HG03469 (cell line): Measurements from ENCODE around the gene RPN1.
"Not testable (repeated sequence)": the region's sequence is repeated elsewhere in the genome, so short reads cannot be mapped to it uniquely, and the experiment has no call there.

Experiments used
- ATAC-seq: cut with Tn5 transposase; IDR thresholded peaks from one replicate; pipeline ENCODE4 v1.9.1; 2021; ENCODE audit warnings: mild to moderate bottlenecking, moderate library complexity, moderate number of reproducible peaks; ENCODE audit not compliant: unreplicated experiment

RPN1 gene

DNA sequence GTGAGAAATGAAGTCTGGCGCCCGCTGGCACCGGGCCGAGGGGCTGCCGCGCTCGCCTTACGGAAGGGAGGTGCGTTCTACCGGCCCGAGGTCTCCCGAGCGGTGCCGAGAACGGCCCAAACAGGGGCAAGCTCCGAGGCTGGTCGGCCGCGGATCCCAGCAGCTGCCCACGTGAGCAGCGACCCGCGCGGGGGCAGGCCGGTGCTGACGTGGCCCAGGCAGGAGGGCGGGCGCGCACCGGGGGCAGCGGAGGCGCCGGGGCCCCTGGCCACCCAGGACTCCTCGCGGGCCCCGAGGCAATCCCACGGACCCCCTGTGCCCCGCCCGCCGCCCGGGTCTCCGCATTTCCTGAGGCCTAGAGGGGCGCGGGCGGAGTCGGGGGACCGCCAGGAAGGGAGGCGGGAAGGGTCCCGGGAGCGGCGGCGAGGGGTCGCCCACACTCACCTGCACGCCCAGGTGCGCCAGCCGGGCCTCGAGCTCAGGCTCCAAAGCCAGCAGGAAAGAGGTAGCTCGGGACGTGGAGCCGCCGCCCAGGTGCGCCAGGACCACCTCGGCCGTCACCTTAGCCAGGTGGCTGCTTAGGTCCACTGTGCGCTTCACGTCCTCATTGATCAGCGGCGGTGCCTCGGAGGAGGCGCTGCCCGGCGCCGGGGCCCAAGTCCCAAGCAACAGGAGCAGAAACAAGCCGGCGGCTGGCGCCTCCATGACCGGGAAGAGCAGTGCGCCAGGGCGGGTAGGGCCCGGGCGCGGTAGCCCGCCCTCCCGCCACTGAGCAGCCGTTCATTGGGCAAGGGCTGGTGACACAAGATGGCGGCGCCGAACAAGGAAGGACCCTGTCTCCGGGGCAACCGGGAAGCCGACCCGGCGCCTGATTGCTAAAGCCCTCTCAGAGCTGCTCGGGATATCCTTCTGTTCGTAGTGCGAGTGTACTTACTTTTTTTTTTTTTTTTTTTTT is at the start of gene RPN1:
Gene RPN1 (minus strand): TSS at position 723 of the 955 bp plus-strand sequence. CDS start 18 bp downstream, at position 705.
- peak; percentile 68 for ATAC-seq

DNA sequence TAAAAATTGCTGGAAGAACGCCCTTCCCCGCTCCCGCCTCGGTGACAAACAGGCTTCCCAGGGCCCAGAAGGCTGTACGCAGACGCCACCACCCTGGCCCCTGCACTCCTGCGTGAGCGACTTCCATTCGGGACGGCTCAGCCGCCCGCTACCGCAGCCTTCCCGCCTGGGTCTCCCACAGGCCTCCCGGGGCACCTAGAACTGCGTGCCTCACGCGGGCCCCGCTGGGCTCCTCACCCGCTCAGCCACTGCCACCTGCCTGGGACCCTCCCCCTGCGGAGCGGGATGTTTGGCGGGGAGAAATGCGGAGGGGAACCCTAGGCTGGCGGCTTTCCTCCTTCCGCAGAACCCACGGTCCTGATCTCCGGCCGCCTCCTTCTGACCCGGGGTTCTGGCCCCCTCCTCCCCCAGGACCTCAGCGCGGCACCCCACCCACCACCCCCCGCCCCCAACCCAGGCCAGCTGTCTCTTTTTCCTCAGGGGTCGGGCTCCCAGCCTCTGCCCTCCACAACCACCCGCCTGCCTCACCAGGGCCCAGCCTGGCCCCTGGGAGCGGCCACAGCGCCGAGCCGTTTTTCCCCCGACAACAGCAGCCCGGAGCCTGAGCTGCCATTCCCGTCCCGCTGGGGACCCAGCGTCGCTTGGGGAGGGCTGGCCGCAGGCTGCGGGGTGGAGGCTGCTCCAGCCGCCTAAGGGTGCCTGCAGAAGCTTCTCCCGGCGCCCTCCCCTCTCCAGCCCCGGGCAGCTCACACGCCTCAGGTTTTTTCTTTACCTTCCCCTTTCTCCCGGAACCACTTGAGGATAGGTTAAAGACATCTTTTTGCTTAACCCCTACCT is 47.8 kb upstream of the RPN1 start:
- ATAC-seq = no peak

DNA sequence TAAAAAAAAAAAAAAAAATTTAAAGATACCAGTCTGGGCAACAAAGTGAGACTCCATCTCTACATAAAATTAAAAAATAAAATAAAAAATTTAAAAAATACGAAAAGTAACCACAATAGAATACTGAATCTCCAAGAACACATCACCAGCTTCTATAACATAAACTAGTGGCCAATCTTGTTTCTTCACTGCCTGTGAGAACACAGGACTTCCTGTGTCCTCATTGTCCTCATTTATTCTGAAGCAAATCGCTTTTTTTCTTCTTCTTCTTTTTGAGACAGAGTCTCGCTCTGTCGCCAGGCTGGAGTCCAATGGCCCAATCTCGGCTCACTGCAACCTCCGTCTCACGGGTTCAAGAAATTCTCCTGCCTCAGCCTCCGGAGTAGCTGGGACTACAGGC is 46.7 kb upstream of the RPN1 start:
- ATAC-seq = no peak

DNA sequence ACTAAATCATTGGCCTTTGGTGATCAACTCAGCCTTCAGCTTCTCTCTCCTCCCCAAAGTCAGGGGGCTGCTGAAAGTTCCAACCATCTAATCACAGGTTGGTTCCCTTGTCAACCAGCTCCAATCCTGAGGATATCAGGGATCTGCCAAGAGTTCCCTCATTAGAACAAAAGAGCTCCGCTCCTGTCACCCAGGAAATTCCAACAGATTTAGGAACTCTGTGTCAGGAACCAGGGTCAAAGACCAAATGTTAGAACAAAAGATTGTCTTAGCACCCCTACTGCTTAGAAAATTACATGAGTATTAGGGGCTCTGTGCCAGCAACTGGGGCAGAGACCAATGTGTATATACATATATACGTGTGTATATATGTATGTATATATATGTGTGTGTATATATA is 43.1 kb upstream of the RPN1 start:
- ATAC-seq = no peak

DNA sequence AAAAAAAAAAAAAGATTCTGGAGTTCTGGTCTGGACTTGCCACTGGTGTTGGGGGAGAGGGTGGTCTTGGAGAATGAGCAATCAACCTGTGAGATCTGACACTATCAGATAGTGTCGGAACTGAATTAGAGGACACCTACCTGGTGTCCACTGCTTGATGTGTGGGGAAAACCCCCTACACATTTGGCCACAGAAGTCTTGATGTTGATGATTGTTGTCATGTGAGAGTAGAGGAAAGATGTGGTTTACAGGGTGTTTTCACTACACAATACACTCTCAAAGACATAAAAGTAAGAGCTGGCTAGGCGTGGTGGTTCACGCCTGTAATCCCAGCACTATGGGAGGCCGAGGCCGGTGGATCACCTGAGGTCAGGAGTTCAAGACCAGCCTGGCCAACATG is 38.4 kb upstream of the RPN1 start:
- no peak for ATAC-seq

DNA sequence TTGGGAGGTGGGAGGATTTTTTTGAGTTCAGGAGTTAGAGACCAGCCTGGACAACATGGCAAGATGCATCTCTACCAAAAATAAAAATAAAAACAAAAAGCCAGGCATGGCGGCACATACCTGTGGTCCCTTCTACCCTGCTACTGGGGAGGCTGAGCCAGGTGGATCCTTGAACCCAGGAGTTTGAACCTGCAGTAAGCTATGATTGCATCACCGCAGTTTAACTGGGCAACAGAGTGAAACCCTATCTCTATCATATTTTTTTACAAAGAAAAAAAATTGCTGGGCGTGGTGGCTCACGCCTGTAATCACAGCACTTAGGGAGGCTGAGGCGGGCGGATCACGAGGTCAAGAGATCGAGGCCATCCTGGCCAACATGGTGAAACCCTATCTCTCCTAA is 35.8 kb upstream of the RPN1 start:
- ATAC-seq = no peak

DNA sequence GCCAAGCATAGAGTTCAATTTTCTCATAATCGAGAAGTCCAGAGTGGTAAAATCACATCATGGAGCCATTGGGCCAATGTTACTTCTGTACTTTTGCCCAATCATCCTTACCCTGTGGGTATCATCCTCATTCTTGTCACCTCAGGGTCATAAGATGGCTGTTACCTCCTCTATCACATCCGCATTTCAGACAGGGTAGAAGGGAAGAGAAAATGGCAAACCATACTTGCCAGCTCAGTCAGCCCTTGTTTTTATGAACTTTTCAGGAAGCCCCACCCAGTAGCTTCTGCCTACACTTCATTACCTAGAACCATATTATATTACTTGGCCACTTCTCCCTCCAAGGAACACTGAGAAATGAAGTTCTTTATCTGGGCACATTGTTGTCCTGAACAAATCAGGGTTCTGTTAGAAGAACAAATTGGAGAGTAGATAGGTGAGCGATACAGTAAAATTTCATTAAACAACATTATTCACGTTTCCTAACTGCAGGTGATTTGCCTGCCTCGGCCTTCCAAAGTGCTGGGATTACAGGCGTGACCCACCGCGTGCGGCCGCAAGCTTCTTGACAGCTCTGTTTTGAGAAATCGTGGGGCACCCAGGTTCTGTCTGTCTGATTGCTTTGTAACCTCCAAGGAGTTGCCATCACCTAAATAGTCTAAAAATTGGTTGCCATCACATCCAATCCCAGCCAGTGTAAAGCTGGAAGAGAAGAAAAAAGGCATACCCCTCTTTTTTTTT is 34.5 kb upstream of the RPN1 start:
- ATAC-seq = no peak

DNA sequence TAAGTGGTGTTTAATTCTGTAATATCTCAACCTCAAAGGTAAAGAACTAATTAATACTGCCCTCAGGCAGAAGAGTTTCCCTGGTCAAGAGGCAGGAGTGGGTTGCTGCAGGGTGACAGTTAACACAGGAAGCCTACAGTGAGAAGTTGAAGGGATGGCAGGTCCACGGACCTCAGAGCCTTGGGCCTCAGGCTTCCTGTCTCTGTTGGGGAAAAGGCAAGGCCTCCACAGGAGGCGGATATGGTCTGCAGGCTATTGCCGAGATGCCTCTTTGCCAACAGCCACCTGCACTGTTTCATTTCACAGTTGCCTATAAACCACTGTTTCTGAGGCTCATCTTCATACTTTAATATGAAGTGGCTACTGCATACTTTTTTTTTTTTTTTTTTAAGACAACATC is 33.3 kb upstream of the RPN1 start:
- ATAC-seq = no peak

DNA sequence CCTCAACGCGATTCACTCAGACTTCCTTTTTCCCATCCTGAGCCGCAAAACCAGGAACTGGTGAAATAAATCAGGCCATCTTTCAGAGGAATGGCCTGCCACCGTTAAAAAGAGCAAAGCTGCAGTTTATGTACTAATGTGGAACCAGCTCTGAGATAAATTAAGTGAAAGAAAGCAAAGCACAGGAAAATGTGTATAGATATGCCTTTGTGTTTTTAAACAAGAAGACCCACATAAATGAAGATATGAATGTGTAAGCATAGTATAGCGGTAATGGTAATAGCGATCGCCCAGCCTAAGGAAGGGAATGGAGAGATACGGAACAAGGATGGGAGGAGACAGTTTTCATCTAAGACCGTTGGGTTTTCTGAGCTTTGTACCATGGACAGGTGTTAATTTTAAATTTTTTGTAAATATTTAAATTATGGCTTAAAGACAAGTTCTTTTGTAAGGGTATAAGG is 30.8 kb upstream of the RPN1 start:
- ATAC-seq = no peak

DNA sequence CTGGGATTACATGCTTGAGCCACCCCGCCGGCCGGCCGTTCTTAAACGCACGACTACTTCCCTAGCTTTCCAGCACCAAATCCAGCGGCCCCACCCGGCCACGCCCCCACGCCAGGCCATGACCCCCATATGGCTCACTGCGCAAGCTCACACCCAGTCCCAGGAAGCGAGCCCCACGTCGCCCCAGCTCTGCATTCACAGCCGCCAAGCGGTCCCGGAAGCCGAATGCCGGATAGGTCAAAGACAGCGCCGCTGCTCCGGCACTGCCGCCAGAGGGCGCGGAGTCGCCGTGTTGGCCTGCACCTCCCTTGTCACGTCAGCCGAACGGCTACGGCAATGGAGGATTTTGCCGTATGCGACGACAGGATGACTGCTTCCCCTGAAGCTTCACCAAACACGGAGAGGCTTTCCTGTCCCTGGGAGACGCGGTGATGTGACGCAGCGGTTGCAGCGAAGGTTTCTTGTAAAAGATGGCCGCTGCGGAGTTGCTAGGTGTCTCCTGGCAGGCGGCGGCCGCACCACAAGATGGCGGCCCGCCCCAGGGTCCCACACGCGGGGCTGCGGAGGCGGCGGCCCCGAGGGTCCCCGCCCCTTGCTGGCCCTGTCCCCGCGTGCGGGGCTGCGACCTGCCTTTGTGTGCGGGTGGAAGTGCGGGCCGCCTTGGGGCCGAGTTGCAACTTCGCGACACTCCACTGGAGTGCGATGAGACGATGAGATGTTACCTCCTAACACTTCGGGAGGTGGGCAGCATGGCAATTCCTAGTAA is 30.2 kb upstream of the RPN1 start:
- ATAC-seq = peak; percentile 87

DNA sequence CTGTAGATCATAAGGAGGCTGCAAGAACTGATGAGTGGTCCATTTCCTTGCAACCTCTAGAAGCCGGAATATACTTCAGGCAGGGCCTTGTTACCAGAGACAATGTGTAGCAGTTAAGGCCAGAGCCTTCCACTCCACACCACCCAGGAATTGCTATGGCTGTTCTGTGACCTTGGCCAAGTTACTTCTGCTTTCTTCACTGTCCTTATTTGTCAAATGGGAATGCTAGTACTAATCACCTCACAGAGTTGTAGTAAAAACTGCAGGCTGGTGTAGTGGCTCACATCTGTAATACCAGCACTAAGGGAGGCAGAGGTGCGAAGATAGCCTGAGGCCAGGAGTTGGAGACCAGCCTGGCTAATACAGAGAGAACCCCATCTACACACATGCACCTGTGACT is 28.7 kb upstream of the RPN1 start:
- no peak for ATAC-seq

DNA sequence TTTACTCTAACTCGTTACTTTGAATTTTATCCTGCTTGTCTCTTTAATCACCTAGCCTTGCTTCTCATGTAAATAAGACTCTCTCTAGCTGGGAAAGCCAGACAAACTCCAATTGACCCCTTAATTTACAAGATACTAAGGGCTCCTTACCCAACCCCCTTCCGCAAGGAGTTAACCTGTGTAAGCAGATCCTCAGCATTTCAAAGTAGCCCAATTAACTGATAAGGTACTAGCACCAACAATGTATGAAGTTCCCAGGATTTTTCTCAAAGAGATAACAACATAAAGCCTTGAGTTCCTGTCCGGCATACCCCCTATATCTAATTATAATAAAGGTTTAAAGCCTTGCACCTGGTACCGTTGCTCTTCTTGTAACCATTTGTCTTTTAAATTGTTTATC is 25.2 kb upstream of the RPN1 start:
- ATAC-seq = not testable (repeated sequence)

DNA sequence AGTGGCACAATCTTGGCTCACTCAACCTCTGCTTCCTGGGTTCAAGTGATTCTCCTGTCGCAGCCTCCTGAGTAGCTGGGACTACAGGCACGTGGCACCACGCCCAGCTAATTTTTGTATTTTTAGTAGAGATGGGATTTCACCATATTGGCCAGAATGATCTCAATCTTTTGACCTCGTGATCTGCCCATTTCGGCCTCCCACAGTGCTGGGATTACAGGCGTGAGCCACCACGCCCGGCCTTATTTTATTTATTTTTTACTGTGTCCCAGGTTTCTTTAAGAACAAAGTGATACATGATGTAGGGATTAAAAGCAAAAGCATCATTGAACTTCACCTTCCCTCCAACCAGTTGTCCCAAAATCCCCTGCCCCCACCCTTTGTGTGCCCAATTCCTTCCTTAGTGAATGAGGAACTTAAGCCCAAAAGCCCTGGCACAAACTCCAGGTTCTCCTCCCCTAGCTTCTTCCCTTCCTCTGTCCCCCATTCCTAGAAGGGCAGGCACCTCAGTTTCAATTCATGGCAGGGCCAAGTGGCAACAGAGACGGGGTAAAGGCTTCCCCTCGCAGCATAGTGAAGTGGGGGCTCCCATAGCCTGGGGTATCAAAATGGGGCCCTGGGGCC is 23.7 kb upstream of the RPN1 start:
- ATAC-seq = no peak

DNA sequence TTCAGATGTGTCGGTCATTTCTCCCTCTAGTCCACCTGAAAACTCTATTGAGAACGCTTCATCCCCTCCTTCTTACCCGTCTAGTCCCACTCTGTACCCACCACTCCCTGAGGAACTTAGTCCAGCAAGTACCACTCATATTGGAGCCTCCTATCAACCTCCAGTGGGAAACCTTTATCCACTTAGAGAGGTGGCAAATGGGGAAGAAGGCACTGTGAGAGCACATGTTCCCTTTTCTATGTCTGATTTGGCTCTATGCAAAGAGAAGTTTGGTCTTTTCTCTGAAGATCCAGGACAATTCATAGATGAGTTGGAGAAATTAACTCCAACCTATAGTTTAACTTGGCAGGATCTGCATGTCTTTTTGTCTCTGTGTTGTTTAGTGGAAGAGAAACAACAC is 17.0 kb upstream of the RPN1 start:
- no peak for ATAC-seq

DNA sequence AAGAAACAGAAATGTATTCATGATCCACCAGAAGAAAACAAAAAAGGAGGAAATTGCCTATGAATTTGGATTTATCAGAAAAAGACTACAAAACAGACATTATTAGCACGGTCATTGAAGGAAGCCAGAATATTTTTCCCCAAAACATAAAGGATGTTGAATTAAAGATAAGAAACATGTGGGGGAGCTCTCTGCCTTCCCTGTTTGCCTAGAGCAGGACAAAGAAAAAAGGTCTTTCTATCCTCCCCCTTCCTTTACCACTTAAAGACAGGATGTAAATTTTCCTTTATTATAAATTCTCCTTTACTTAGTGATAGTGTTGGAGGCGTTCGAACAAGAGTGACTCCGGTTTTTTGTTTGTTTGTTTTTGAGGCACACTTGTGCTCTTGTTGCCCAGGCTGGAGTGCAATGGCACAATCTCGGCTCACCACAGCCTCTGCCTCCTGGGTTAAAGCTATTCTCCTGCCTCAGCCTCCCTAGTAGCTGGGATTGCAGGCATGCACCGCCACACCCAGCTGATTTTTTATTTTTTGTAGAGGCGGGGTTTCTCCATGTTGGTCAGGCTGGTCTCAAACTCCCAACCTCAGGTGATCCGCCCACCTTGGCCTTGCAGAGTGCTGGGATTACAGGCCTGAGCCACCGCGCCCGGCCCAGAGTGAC is 14.9 kb upstream of the RPN1 start:
- no peak for ATAC-seq

DNA sequence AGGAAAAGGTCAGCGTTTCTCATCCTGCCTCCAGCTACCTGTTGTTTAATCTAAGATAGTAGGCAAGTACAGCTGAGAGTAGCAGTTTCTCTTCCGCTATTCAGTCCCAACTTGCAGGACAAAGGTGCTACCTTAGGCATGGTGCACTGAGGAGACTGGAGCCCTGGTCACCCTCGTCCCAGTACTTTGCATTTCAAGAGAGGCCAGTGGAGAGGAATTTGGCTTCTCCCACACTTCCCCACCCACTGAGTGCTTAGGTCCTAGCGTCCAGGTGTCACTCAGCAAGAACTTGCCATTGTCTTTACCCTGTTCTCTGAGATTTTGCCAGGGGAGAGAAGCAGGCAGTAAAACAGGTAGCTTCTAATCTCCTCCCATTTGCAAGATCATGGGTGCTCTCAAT is 12.5 kb upstream of the RPN1 start:
- ATAC-seq = no peak

DNA sequence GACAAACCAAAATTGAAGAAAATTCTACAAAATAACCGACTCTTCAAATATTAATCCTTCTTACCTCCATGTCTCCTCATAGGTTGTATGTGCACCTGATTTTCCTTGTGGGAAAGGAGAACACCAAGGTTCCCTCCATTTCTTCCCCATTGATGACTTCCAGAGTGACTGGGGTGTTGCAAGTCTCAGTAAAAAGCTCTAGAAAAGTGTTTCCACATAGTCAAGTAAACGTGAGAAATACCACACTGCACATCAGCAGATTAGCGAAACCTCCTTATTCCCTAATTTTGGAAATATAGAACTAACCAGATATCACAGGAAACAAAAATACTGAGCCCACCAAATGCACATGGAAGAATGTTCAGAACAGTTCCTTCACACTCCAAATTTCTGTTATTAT is 4.9 kb upstream of the RPN1 start:
- ATAC-seq = no peak

DNA sequence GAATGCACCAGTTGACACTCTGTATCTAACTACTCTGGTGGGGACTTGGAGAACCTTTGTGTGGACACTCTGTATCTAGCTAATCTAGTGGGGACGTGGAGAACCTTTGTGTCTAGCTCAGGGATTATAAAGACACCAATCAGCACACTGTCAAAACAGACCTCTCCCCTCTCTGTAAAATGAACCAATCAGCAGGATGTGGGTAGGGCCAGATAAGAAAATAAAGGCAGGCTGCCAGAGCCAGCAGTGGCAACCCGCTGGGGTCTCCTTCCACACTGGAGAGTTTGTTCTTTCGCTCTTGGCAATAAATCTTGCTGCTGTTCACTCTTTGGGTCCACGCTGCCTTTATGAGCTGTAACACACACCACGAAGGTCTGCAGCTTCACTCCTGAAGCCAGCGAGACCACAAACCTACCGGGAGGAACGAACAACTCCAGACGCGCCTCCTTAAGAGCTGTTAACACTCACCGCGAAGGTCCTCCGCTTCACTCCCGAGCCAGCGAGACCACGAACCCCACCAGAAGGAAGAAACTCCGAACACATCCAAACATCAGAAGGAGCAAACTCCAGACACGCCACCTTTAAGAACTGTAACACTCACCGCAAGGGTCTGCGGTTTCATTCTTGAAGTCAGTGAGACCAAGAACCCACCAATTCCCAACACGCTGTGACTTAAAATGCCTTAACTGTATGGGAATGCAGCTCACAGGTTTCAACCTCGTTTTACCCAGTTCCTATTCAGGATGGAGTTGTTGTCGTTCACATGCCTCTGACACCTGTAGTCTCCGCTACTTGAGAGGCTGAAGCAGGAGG is 3.6 kb upstream of the RPN1 start:
- ATAC-seq = not testable (repeated sequence)
